ENCODE measurements around the gene FMNL2.

The FMNL2 gene

DNA sequence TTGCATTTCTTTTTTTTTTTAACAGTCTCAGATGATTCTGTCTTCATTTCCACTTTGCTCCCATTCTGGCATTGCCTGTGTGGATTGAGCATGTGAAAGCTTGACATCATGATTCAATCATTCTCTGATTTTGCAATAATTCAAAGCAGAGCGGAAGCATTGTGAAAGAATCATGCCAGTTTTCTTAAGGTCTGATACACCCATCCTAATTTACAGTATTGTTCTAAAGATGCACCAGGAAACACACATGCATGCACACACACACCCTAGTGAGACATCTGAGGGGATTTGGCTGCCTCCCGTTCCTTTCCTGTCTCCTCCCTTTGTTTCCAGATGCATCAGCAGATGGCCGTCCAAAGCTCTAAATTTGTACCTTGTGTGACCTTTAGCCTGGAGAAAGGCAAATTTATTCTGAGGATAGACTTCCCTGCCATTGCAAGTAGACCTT is 97.3 kb downstream of the FMNL2 start:
- H3K4me2 ChIP-seq (ENCODE audit: low read depth, low read length, poor library complexity, severe bottlenecking), result no peak overlapping the region
- no peaks in the 10 kb centered on the region for H3K79me2 ChIP-seq (ENCODE audit: insufficient read depth, low read length)
- no peak overlapping the region for H3K27ac ChIP-seq (ENCODE audit: low read depth, low read length)

DNA sequence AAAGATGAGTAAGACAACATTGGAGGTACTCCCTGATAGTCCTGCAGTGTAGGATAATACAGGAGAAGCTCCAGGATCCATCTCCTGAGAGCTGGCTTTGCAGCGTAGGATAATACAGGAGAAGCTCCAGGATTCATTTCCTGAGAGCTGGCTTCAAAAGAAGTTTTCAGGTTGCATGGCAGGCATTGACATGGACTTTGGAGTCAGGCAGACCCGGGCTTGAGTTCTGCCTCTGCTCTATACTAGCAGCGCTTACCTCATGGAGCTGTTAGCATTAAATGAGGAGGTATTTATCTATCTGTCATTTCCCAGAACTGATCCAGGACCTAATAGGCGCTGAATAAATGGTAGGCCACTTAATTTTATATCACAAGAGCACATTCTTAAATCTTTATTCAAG is 97.8 kb downstream of the FMNL2 start:
- no peak overlapping the region for H3K4me2 ChIP-seq (ENCODE audit: low read depth, low read length, poor library complexity, severe bottlenecking)
- no peak for TF ChIP-seq EZH2phosphoT487 (conservative IDR thresholded peaks at IDR 0.05; ENCODE audit: low read length)
- TF ChIP-seq, protein P1, sequence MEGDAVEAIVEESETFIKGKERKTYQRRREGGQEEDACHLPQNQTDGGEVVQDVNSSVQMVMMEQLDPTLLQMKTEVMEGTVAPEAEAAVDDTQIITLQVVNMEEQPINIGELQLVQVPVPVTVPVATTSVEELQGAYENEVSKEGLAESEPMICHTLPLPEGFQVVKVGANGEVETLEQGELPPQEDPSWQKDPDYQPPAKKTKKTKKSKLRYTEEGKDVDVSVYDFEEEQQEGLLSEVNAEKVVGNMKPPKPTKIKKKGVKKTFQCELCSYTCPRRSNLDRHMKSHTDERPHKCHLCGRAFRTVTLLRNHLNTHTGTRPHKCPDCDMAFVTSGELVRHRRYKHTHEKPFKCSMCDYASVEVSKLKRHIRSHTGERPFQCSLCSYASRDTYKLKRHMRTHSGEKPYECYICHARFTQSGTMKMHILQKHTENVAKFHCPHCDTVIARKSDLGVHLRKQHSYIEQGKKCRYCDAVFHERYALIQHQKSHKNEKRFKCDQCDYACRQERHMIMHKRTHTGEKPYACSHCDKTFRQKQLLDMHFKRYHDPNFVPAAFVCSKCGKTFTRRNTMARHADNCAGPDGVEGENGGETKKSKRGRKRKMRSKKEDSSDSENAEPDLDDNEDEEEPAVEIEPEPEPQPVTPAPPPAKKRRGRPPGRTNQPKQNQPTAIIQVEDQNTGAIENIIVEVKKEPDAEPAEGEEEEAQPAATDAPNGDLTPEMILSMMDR (IDR thresholded peaks at IDR 0.05; ENCODE audit: insufficient read depth, low read length, poor library complexity, severe bottlenecking), result no peak
- no peaks in the 10 kb centered on the region for H3K9me2 ChIP-seq (replicated peaks; ENCODE audit: insufficient read depth, low read length)
- H2AFZ ChIP-seq (ENCODE audit: low read depth, low read length, severe bottlenecking), result no peak overlapping the region
- H3K27ac ChIP-seq (ENCODE audit: low read depth, low read length), result no peak overlapping the region
- H3K36me3 ChIP-seq (ENCODE audit: low read length), result no peaks in the 10 kb centered on the region
- no peaks in the 10 kb centered on the region for H3K27me3 ChIP-seq (ENCODE audit: low read length)
- H3K79me2 ChIP-seq (ENCODE audit: insufficient read depth, low read length), result no peaks in the 10 kb centered on the region
- no peak overlapping the region for H3K4me3 ChIP-seq (ENCODE audit: insufficient read depth, low read length, poor library complexity, severe bottlenecking)
- H4K20me1 ChIP-seq (ENCODE audit: low read depth, low read length), result no peaks in the 10 kb centered on the region
- H3K9me3 ChIP-seq (ENCODE audit: insufficient read depth, low read length), result no peaks in the 10 kb centered on the region
- no peak overlapping the region for H3K9ac ChIP-seq (ENCODE audit: low read length)
- H3F3A ChIP-seq (ENCODE audit: insufficient read depth), result no peaks in the 10 kb centered on the region

More for the DNA sequence above, 97.3 kb downstream of the FMNL2 start:
- no peaks in the 10 kb centered on the region for H3K36me3 ChIP-seq (ENCODE audit: low read length)
- H3K9me3 ChIP-seq (ENCODE audit: insufficient read depth, low read length), result no peaks in the 10 kb centered on the region
- no peak overlapping the region for H2AFZ ChIP-seq (ENCODE audit: low read depth, low read length, severe bottlenecking)
- H3K27me3 ChIP-seq (ENCODE audit: low read length), result no peaks in the 10 kb centered on the region
- H4K20me1 ChIP-seq (ENCODE audit: low read depth, low read length), result no peaks in the 10 kb centered on the region
- no peaks in the 10 kb centered on the region for H3K9me2 ChIP-seq (replicated peaks; ENCODE audit: insufficient read depth, low read length)
- H3K9ac ChIP-seq (ENCODE audit: low read length), result no peak overlapping the region
- no peak for TF ChIP-seq EZH2phosphoT487 (conservative IDR thresholded peaks at IDR 0.05; ENCODE audit: low read length)
- H3F3A ChIP-seq (ENCODE audit: insufficient read depth), result no peaks in the 10 kb centered on the region
- H3K4me3 ChIP-seq (ENCODE audit: insufficient read depth, low read length, poor library complexity, severe bottlenecking), result no peak overlapping the region

GRCh38 chr2:152433289-152433688 is 98.3 kb downstream of the FMNL2 start:
- Histone ChIP-seq H4K20me1 (ENCODE audit: low read depth, low read length) (no peaks in the 10 kb centered on the region), H3K27me3 (ENCODE audit: low read length) (no peaks in the 10 kb centered on the region), H3K9ac (ENCODE audit: low read length) (no peak overlapping the region), H3K79me2 (ENCODE audit: insufficient read depth, low read length) (no peaks in the 10 kb centered on the region), H3K9me3 (ENCODE audit: insufficient read depth, low read length) (no peaks in the 10 kb centered on the region), H3K9me2 (replicated peaks; ENCODE audit: insufficient read depth, low read length) (no peaks in the 10 kb centered on the region), H3K27ac (ENCODE audit: low read depth, low read length) (no peak overlapping the region), H3K36me3 (ENCODE audit: low read length) (no peaks in the 10 kb centered on the region), H2AFZ (ENCODE audit: low read depth, low read length, severe bottlenecking) (no peak overlapping the region), H3K4me2 (ENCODE audit: low read depth, low read length, poor library complexity, severe bottlenecking) (no peak overlapping the region), H3F3A (ENCODE audit: insufficient read depth) (no peaks in the 10 kb centered on the region), H3K4me3 (ENCODE audit: insufficient read depth, low read length, poor library complexity, severe bottlenecking) (no peak overlapping the region)
- TF ChIP-seq EZH2phosphoT487 (conservative IDR thresholded peaks at IDR 0.05; ENCODE audit: low read length), result no peak
- TF ChIP-seq, protein P1 (IDR thresholded peaks at IDR 0.05; ENCODE audit: insufficient read depth, low read length, poor library complexity, severe bottlenecking), result no peak

- H2AFZ ChIP-seq (ENCODE audit: low read depth, low read length, severe bottlenecking), result no peak overlapping the region
- no peaks in the 10 kb centered on the region for H3K79me2 ChIP-seq (ENCODE audit: insufficient read depth, low read length)
- no peak for TF ChIP-seq EZH2phosphoT487 (conservative IDR thresholded peaks at IDR 0.05; ENCODE audit: low read length)
- TF ChIP-seq, protein P1 (IDR thresholded peaks at IDR 0.05; ENCODE audit: insufficient read depth, low read length, poor library complexity, severe bottlenecking), result no peak
- H3F3A ChIP-seq (ENCODE audit: insufficient read depth), result no peaks in the 10 kb centered on the region
- H3K9me3 ChIP-seq (ENCODE audit: insufficient read depth, low read length), result no peaks in the 10 kb centered on the region
- H3K27ac ChIP-seq (ENCODE audit: low read depth, low read length), result no peak overlapping the region
- no peaks in the 10 kb centered on the region for H3K9me2 ChIP-seq (replicated peaks; ENCODE audit: insufficient read depth, low read length)
- H3K27me3 ChIP-seq (ENCODE audit: low read length), result no peaks in the 10 kb centered on the region
- H3K36me3 ChIP-seq (ENCODE audit: low read length), result no peaks in the 10 kb centered on the region
- H3K4me3 ChIP-seq (ENCODE audit: insufficient read depth, low read length, poor library complexity, severe bottlenecking), result no peak overlapping the region
- no peak overlapping the region for H3K4me2 ChIP-seq (ENCODE audit: low read depth, low read length, poor library complexity, severe bottlenecking)
- no peak overlapping the region for H3K9ac ChIP-seq (ENCODE audit: low read length)
- H4K20me1 ChIP-seq (ENCODE audit: low read depth, low read length), result no peaks in the 10 kb centered on the region
These were observed 98.8 kb downstream of the FMNL2 start for GRCh38 chr2:152433791-152434190.

All from SU-DHL-6 (cell line).